HL-60/S4 (cell line): ENCODE data around the gene GMDS.

Experiments
- in situ Hi-C: fragments of 300-500 bp; cut with MboI; formaldehyde crosslinking; loops from 2 replicates; pipeline ENCODE4 v1.14.3; 2022; ENCODE audit warnings: low sequenced_read_pairs

The GMDS gene

DNA sequence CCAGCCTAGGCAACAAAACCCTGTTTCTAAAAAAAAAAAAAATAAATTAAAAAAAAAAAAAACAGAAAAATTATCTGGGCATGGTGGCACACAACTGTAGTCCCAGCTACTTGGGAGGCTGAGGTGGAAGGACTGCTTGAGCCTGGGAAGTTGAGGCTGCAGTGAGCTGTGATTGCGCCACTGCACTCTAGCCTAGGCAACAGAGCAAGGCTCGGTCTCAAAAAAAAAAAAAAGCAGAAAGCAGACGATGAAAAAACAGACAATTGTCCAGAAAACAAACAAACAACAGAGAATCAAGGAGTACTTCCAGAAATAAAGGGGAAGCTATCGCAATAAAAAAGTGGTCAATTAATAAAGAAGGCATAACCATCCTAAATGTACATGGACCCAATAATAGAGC lies 229.4 kb downstream of the GMDS start:
- in situ Hi-C loops: no loop called here

DNA sequence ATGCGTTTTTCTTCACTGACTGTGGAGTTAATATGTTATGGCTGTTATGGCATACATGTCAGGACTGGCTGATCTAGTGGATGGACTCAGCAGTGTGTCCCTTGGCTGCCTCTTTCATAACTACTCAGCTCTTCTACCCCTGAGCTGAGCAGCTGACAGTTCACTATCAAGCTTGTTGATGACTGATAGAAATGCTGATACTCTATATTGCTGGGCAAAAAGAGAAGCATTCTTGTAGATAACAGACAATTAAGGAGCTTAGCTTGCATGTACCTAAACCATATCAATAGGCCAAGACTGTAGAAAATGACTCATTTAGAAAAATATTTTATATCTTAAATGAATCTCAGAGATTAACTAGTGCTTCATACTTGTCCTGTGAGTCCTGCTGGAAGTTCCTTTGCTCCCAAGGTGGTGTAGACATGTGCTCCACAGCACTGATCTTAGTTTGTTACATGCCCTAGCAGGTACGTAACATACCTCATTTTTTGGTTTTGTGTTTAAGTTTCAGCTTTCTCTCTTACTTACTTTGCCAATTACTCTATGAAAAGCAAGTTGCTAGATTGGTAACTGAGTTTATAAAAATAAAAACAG lies 236.9 kb downstream of the GMDS start:
- in situ Hi-C loops: no loop called here

DNA sequence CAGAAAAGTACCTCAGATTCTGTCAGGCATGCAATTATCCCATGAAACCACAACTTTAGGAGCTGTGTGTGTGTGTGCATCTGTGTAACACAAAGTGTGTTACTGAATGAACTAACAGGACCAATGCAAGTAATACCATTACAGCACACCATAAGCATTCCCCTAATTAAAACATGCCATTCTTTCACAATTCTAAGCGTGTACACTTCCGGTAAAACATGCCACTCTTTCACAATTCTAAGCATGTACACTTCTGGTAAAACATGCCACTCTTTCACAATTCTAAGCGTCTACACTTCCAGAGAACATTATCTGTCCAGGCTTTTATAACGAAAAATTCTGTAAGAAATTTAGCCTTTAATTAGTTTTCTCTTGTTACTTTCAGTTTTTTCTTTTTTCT lies 238.2 kb downstream of the GMDS start:
- in situ Hi-C loops: no loop called here

DNA sequence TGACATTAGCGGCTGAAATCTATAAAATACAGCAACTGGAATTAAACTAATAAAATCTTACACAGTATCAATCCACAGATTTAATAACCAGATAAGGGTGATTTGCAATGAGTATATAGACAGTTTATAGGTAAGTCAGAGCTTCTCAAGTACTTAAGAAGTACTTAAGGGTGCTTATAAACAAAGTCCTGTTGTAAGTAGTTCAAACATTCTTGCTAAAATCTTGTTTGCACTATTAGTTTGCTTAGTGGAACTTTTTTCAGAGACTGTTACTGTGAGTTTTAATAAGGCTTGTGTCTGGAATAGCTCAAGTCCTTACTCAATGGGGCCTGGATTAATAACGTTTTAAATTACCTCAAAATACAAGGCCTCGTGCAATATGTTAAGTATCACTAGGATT lies 240.5 kb downstream of the GMDS start:
- in situ Hi-C loops: no loop called here

DNA sequence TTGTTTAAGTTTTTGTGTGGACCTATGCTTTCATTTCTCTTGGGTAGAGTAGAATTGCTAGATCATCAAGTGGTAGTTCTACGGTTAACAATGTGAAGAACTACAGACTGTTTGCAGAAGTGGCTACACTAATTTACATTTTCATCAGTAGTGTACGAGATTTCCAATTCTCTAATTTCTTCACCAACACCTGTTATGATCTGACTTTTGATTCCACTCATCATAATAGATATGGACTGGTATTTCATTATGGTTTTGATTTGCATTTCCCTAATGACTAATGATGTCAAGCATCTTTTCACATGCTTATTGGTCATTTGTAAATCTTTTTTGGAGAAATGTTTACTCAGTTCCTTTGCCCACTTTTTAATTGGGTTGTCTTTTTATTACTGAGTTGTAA lies 244.4 kb downstream of the GMDS start:
- in situ Hi-C loops: no loop called here

DNA sequence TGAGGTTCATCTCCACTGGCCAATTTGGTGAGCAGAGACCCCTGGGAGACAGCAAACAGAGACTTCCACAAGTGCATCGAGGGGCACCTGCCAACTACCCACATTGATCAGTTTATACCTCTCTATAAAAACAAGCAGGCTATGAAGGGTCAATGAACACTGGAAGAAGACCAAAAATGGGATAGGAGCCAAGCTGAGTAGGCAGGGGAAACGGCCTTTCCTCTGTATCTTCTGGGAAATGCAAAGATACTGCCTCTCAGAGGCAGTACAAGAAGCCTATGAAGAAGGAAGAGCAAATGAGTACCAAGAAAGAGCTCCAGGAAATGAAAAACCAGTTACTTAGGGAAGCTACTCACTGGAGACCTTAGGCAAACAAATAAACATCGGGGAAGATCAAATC lies 247.7 kb downstream of the GMDS start:
- in situ Hi-C loops: no loop called here

DNA sequence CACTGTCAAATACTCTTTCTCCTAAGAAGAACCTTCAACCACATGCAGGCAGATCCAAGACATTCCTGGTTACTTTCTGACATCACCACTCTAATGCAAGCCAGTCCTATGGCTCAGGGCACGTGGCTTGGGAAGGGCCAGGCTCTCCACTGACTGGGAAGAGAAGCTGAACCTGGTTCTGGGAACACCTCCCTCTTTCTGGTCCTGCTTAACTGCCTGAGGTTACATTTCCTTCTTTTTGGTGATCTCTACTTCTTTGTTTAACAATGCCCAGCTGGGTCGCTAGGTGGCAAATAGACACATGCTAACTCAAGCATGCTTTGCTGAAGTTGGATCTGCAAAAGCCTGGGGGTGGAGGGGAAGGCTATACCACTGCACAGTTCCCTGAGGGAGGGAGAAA lies 249.8 kb downstream of the GMDS start:
- in situ Hi-C loops: no loop called here

DNA sequence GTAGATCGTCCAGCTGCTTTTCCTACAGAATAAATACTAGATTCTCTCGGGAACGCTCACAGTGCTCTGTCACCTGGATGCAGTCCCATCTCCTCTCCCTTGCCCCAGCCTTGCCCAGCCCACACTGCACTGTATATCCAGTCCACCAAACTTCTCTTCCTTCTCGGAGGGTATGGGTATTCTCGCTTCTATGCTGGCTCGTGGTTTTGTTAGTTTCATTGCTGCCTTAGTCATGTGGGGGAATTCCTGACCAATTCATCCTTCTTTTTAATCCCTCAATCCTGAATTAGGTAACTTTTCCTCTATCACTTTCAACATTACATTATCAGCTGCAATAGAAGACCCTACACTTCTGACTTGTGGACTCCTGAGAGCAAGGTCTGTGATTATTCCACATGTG lies 252.4 kb downstream of the GMDS start:
- in situ Hi-C loops: no loop called here

DNA sequence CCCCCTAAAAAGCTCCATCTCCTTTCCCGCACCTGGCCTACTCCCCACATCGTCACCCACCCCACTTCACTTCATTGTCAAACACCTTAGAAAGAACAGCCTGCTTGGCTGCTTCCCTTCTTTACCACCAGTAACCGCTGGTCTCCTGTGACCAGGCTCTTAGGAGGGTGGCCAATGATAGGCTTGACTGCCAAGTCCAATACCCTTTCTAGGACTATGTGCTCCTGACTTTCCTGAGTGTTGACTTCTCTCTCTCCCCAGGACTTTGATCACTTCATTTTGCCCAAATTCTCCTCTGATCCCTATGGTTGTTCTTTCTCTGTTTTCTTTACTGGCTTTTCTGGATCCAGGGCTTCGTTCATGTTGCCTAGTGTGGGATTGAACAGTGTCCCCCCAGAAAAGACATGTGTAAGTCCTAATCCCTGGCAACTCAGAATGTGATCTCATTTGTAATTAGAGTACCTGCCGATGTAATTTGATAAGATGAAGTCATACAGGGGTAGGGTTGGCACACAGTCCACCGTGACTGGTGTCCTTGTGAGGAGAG lies 254.0 kb downstream of the GMDS start:
- in situ Hi-C loops: no loop called here

DNA sequence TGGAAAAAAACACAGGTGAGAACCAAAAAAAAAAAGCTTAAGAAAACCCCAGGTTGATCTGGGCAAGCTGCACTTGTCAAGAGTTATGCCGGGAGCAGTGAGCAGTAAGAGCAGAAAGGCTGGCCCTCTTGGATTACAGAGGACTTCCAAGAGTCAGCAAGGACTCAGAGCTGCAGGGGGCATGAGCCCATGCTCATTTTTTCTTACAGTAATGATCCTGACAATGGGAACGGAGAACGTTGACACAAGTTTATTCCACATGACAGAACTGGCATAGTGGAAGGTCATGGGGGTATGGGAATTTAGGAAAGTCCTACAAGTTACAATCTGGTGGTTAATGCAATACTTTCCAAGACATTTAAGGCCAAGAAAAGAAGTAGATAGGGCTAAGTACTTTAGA lies 256.6 kb downstream of the GMDS start:
- in situ Hi-C loops: no loop called here

DNA sequence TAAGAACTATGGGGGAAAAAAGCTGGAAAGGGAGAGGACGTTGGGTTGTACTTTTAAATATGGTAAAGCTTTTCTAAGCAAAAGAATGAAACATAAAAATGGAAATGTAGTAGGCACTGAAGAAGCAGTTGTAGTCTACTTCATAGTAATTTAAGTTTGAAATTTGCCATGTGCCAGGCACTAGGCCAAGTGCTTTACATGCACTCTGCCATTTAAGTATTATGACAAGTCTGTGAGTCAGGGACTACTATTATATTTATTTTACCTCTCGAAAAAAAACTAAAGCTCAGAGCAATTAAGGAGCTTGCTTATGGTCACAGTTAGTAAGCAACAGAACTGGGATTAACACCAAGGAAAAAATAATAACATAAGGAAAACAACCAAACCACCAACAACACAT lies 257.8 kb downstream of the GMDS start:
- in situ Hi-C loops: no loop called here

DNA sequence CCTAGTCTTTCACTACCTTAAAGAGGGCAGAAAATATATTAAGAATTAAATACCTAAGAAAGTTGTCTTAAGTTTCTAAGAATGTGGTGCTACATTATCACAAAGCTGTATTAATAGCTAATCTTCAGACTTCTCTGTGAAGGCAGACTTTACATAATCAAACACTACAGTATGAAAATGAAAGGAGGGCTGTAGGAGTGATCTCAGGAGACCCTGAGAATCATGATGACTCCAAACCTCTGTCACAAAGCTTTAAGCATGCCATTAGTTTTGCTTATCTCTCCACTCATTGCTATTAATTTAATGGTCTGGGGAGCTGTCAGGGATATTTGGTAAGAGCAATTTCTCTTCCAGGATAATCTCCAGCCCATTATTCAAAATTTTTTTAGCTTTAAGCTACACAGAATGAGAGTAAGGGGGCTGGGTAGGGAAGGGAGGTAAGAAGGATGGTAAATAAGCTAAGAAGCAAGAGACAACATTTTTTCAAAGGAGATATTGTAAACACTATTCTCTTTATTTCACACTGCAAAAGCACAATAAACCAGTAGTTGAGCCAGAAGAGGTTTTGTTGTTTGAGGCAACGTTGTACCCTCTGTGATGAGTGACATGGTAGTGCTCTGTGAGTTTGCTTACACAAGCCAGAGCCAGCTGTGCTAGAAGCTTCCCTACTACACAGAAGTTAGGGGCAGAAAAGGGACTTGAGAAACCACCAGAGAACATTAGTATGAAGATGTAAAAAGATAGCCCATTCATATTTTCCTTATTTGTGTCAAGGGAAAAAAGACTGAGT lies 258.8 kb downstream of the GMDS start:
- in situ Hi-C loops: no loop called here

DNA sequence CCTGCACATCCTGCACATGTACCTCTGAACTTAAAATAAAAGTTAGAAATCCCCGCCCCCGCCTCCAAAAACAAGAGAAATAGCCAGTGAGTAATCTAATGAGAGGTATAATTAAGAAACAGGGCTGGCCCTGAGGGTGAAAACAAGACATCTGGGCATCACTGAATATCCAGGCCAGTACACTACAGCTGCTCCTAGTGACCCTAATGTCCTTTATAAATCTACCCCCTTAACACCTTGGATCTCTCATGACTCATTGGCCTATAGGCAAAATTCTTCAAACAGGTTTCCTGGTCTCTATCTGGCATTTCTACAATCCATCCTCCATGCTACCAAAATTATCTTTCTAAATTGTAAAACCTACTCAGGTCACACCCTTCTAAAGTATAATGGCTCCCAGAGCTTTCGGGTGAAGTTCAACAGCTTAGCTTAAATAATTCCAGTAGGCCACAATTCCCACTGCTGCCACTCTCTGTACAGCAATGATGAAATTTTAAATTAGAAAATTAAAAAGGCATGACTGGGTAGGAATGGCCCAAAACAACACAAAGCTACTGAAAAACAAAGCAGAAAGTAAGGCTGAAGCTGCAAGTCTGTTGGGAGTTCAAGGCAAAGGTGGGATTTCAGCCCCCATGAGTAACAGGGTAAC lies 260.9 kb downstream of the GMDS start:
- in situ Hi-C loops: no loop called here

DNA sequence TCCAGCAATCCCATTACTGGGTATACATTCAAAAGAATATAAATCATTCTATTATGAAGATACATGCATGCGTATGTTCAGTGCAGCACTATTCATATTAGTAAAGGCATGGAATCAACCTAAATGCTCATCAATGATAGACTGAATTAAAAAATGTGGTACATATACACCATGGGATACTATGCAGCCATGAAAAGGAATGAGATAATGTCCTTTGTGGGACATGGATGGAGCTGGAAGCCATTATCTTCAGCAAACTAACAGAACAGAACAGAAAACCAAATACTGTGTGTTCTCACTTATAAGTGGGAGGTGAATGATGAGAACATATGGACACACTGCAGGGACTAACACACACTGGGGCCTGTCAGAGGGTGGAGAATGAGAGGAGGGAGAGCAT lies 261.6 kb downstream of the GMDS start:
- in situ Hi-C loops: no loop called here

DNA sequence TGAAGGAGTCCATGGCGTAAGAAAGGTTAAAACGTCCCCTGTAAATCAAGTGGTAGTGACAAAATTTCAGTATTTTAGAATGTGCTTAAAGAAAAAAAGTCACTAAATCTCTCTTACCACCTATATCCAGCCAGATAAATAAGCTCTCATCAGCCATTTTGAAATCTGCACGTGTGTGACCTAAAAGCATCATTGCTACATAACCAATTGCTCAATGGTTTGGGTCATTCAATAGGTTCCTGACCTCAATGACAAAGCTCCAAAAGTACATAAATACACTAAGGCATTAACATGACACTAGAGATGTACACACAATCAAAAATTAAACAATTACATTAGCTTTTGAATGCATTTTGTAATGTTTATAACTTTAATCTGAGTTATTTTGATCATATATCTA lies 272.4 kb downstream of the GMDS start:
- in situ Hi-C loops: no loop called here

DNA sequence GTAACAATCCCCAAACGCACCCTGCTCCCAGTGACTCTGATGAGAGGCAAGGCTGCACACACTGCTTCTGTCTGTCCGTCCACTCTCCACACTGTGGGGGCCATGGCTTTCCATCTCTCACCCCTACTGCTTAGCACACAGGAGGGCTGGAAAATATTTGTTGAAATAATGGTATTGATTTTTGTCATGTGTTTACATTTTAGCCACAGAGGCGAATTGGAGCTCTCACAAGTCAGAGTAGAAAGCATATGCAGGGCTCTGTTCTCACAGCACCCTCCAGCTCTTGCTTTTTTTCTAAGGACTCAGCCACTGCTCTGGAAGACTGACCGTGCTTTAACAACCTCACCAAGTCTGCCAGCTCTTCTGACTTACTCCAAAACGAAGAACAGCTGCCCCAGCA lies 273.8 kb downstream of the GMDS start:
- in situ Hi-C loops: no loop called here

DNA sequence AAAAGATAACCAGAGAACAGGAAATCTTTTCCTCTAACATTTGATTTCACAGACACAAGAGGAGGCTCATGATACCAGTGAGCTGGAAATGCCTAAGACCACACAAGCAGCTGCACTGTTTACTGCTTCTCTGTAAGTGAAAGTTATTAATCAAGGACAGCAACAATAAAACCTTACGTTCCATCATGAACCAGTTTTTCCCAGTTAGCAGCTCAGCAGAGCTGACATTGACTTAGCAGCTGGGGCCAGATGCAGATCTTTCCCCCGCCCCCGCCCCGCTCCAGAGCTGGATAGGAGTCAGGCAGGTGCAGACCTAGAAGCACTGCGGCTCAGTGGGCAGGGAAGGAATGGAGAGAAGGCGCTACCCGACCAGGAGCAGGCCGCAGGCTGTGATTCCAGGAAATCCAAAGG lies 275.2 kb downstream of the GMDS start:
- in situ Hi-C loops: no loop called here

DNA sequence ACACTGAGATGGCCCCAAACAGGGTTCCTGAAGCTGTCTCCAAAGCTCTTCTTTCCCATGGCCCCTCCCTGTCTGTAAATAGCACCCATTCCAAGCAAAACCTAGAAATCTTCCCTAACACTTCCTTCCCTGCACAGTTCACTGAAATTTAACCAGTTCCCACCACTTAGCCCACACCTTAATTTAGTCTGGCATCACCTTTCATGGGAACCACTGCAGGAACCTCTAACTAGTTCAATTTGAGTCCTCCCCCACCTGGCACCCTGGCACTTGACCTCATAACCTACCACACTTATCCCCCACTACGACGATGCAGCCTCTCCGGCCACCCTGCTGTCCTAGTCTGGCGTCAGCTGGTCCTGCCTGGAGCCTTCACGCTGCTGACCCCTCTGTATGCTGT lies 278.7 kb downstream of the GMDS start:
- in situ Hi-C loops: no loop called here

DNA sequence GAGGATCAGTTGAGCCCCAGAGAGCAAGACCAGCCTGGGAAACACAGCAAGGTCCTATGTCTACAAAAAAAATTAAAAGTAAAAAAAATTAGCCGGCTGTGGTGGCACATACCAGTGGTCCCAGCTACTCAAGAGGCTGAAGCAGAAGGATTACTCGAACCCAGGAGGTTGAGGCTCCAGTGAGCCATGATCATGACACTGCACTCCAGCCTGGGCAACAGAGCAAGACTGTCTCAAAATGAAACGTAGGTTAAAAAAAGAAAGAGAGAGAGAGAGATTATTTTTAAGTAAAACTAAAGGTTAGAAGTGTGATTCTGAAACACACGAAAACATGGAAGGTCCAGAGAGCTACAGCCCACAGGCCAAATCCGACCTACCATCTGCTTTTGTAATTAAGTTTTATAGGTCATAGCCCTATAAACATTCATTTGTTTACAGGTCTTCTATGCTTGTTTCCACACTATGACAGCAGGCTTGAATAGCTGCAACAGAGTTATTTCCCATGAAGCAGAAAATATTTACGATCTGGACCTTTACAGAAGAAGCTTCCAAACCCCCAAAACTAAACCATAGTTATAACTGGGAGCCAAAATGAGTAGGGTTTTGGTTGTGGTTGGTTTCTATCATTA lies 279.7 kb downstream of the GMDS start:
- in situ Hi-C loops: no loop called here

DNA sequence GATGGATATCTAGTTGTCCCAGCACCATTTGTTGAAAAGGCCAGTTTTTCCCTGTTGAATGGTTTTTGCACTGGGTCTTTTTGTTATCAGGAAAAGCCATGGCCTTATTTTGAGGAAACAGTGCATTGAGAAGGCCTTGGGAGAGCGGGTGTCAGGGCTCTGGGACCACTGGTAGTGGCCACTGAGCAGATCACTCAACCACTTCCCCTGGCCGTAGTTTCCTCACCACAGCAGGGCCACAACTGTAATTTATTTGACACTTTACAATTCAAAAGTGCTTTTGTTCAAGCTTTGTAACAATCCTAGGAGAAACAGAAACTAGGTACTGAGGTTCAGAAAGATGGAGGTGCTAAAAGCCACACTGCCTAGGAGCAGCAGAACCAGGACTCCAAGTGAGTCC lies 281.8 kb downstream of the GMDS start:
- in situ Hi-C loops: no loop called here

DNA sequence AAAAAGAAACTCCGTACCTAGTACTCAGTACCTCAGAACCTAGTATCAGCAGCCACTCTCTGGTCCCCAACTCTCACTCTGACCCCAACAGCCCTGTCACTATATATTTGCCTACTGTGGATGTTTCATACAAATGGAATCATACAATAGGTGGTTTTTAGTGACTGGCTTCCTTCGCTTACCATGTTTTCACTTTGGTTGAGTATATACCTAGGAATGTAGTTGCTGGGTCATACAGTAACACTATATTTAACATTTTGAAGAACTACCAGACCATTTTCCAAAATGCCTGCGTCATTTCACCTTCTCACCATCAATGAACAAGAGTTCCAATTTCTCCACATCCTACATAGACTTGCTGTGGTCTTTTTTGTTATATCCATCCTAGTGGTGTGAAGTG lies 283.2 kb downstream of the GMDS start:
- in situ Hi-C loops: no loop called here
